Brain microvascular endothelial cell (primary cell): Measurements from ENCODE around the gene MLN.

Source experiments
- DNase-seq: peaks from one replicate; pipeline ENCODE4 v3.0.0-alpha.2; 2020
- H3K27ac ChIP-seq: fragments of 250-450 bp; sonication (Bioruptor Pico); 2 replicates; pipeline ENCODE4 v1.5.1; 2020; ENCODE audit warnings: mild to moderate bottlenecking, moderate library complexity
- H3K27me3 ChIP-seq: fragments of 250-450 bp; sonication (Bioruptor Pico); replicated peaks from 2 replicates; pipeline ENCODE4 v1.5.1; 2020; ENCODE audit warnings: mild to moderate bottlenecking
- H3K36me3 ChIP-seq: fragments of 250-450 bp; sonication (Bioruptor Pico); replicated peaks from 2 replicates; pipeline ENCODE4 v1.5.1; 2020; ENCODE audit warnings: mild to moderate bottlenecking
- H3K4me3 ChIP-seq: 2 replicates; pipeline ENCODE4 v1.5.1; 2011; ENCODE audit warnings: low read depth, mild to moderate bottlenecking, control low read depth, low read length, moderate library complexity
- in situ Hi-C: cut with HindIII; loops from 2 replicates; pipeline ENCODE4 v1.10.0; 2017; ENCODE audit warnings: low sequenced_read_pairs, low pct_ligation_motif_present
- TF ChIP-seq, protein P1 (sequence below): IDR thresholded peaks from 2 replicates; pipeline ENCODE4 v1.5.1; 2011; ENCODE audit warnings: low read depth, mild to moderate bottlenecking, moderate library complexity, low read length, control low read depth, inconsistent platforms; ENCODE audit errors: missing control alignments

MLN gene

DNA sequence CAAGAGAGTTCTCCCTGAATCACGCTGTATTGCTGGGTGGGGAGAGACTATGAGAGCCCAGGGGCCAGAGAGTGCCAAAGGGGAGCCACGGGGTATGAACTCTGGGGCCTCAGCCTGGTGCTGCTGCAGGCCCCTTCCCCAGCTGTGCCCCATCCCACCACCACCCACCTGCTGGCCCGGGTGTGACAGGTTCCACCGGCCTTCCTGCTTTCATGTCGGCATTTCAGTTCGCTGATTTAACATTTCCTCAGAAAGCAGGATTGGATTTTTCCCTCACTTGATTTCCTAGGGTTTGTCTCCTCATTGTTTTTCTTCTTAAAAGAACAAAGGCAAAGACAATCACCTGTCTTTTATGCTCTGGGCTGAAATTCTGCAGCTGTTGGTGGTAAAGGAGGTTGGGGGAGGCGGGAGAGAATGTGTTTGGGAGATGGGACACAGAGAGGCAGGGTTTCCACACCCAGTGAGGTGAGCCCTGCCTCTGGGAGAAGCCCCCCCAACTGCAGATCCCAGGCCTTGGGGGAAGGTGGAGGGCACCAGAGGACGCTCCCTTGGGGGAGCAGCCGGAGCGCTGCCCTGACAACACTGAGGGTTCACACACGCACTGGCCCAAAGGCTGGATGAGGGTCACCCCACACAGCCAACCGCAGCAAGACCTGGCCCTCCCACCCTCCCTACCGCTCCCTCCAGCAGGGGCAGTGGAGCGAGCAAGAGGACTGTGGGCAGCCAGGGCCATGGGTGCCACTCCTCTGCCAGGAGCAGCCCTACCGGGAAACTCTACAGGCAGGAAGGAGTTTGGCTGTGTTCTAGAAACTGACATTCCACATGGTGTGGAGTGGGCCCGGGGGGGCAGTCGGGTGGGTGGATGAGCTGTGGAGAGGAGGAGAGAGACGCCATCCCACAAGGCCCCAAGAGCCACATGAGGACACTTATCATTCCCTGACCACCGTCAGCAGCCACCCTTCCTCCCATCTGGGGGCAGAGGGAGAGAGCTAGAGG, 10.5 kb upstream of the MLN start:
- Histone ChIP-seq H3K27me3 (peaks cover 12% of the 10 kb centered on the region), H3K27ac (no peak overlapping the region)

DNA sequence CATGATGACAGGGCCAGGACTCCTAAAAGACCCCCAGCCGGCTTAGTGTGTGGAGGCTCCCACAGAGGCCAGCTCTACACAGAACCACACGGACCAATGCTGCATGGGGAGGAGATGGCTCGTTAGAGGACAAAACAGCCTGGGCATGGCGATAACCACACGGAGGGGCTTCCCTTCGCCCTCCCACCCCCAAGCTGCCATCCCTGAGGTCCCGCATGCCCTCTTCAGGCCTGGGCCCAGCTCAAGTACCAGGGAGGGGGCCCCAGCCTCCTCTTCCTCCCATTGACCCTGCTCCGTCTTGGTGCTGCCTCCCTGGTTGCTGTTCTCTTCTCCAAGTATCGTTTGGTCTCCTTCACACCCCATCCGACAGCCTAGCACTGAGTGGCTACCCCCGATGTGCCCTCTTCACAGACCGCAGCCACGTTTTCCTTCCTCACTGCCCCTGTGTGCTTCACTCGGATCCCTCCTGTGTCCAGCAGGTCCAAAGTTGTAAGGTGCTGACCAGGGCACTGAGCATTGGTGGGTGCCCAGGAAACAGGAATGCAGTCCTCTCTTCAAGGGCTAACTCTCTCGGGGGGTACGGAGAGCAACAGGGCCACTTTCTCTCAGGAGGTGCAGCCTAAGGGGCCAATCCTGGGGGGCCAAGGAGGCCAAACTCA, 9.6 kb upstream of the MLN start:
- no peaks in the 10 kb centered on the region for H3K36me3 ChIP-seq
- TF ChIP-seq, protein P1, sequence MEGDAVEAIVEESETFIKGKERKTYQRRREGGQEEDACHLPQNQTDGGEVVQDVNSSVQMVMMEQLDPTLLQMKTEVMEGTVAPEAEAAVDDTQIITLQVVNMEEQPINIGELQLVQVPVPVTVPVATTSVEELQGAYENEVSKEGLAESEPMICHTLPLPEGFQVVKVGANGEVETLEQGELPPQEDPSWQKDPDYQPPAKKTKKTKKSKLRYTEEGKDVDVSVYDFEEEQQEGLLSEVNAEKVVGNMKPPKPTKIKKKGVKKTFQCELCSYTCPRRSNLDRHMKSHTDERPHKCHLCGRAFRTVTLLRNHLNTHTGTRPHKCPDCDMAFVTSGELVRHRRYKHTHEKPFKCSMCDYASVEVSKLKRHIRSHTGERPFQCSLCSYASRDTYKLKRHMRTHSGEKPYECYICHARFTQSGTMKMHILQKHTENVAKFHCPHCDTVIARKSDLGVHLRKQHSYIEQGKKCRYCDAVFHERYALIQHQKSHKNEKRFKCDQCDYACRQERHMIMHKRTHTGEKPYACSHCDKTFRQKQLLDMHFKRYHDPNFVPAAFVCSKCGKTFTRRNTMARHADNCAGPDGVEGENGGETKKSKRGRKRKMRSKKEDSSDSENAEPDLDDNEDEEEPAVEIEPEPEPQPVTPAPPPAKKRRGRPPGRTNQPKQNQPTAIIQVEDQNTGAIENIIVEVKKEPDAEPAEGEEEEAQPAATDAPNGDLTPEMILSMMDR, result no peak

More for the DNA sequence above, 10.5 kb upstream of the MLN start:
- H3K36me3 ChIP-seq, result no peaks in the 10 kb centered on the region
- DNase-seq, result no peak
- in situ Hi-C loops, result no loop called here
- TF ChIP-seq, protein P1, result no peak
- H3K4me3 ChIP-seq, result no peak overlapping the region

DNA sequence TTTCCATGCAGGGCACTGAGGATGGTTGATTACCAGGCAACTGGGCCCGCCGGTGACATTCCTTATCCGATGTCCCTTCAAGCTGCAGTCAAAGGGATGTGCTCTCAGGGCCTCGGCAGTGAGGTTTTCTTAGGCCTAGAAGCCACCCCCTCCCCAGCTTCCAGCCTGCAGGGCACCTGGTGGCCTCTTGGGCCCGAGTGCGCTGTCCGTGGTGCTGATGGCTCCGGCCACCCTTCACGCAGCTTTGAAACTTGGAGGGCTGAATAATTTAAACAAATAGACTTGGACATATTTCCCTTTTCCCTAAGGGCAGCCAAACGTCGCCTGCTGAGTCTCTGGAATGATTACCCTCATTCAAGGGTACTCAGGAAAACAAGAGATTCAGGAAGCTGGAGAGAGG, 8.9 kb upstream of the MLN start:
- DNase-seq, result peak; percentile 20
- TF ChIP-seq, protein P1, result peak; percentile 73
- H3K36me3 ChIP-seq, result no peaks in the 10 kb centered on the region
- peaks cover 20% of the 10 kb centered on the region for H3K27me3 ChIP-seq
- in situ Hi-C loops, result no loop called here
- H3K27ac ChIP-seq, result no peak overlapping the region
- H3K4me3 ChIP-seq, result no peak overlapping the region

More for the DNA sequence above, 9.6 kb upstream of the MLN start:
- no peak for DNase-seq
- H3K27me3 ChIP-seq, result peaks cover 15% of the 10 kb centered on the region
- in situ Hi-C loops, result no loop called here
- no peak overlapping the region for H3K4me3 ChIP-seq
- no peak overlapping the region for H3K27ac ChIP-seq

DNA sequence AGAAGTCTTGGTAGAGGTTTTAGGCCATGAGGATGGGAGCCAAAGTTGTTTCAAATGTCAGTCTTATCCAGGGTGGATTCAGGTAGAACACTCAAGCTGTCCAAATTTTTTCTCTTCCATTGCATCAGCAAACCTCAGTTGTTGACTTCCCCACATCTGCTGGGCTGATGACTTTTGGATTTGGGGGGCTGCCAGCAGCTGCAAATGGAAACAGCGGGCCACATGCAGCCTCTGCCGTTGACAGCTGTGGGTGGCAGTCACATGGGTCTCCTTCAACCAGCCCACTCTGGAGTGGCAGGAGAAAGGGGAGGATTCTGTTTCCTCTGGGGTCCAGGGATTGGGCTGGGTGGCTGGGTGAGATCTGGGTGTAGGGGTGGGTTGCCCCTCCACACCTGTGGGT, 5.8 kb upstream of the MLN start:
- DNase-seq, result no peak
- H3K27me3 ChIP-seq, result peaks cover 20% of the 10 kb centered on the region
- no peaks in the 10 kb centered on the region for H3K36me3 ChIP-seq
- no peak overlapping the region for H3K4me3 ChIP-seq
- H3K27ac ChIP-seq, result no peak overlapping the region
- TF ChIP-seq, protein P1, result no peak
- in situ Hi-C loops, result no loop called here

DNA sequence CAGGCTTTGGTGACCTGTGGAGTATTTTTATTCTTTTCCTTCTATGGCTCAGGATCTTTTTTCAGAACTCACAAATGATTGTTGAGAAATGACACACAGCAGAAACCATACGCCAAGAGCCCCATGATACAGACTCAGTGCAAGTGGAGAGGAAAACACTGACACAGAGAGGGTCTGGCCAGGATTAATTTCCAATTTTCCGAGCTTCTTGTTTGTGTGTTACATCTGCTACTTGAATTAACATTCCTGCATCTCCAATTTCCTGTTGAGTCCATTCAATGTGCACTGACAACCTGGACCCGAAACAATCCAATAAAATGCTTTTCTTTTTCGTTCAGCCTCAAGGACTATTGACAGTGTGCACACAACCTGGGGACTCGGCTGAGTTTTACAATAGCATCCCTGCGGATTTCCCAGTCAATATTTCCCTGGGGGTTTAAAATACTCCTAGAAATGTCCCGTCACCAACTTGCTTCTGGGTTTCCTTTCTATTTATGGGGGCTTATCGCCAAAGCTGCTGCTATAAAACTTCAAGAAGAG, 4.9 kb upstream of the MLN start:
- Histone ChIP-seq H3K4me3 (no peak overlapping the region), H3K27me3 (peaks cover 19% of the 10 kb centered on the region), H3K36me3 (no peaks in the 10 kb centered on the region), H3K27ac (no peak overlapping the region)
- TF ChIP-seq, protein P1, result no peak
- DNase-seq, result no peak
- in situ Hi-C loops, result no loop called here
